ENCODE results near the gene TNS3. TPM values are rescaled to one million over a fixed set of nuclear protein-coding genes. Genes with fewer than 3 reads are reported as not detected.

Gene TNS3
- total RNA-seq, 1 experiment from 2014 or later: 533 TPM

DNA sequence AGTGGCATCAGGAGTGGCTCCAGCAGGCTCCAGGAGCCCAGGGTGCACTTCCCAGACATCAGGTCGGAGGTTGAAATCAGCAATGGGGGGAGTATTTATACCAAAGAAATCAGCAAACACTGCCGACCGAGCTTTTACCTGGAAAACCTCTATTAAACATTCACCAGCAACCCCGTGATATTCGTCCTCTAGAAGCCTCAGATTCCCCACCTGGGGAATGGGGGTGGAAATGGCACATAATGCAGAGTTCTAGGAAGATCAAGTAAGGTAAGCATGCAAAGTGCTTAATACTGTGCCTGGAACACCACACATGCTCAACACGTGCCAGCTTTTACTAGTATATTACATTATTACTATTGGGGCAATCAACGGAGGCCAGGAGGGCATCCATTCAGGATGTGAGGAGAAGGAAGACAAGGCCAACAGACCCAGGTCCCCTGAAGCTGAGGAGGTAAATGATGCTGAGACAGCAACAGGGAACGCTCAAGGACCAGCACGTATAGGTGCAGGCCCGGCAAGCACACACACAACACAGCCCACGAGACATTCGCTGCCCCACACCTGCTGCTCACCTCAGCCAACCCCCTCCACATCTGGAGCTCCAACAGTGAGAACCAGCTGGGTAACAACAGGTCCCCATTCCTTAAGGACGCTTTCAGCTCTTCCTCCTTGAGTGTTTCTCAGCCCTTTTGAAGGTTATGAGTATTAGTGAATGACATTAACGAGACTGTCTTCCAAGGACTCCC is 125.5 kb downstream of the TNS3 start:
- CTCF ChIA-PET: no interaction called here

DNA sequence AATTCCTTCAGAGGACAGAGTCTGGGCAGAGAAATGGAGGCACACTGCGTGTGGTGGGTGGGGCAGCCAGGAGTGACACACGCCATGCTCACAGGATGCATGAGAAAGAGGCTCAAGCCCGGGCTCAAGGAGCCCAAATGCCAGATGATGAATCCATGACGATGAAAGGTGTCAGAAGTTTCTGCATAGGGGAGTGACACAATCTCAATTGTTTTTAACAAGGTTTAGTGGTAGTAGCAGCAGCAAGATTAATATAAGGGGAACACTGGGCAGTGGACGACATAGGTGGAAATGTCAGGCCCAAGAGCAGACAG is 126.1 kb downstream of the TNS3 start:
- H3K27ac ChIP-seq (ENCODE audit: low read length): peak overlapping the region; percentile 9; the same call in 1 of the 2 replicates
- DNase-seq (ENCODE audit: low read depth, low spot score) (no peak), ATAC-seq (no peak)
- in situ Hi-C loops (cut with HindIII; ENCODE audit: low pct_unique_long_range_greater_than_20kb, low sequenced_read_pairs): no loop called here
- CTCF ChIA-PET: no interaction called here
- POLR2A ChIA-PET: no interaction called here
- peaks cover 93% of the 10 kb centered on the region for H3K4me1 ChIP-seq (ENCODE audit: control insufficient read depth, insufficient read depth, low read length)
- BruUV-seq (replicated peaks): no TSS peak
- TF ChIP-seq, protein P1, sequence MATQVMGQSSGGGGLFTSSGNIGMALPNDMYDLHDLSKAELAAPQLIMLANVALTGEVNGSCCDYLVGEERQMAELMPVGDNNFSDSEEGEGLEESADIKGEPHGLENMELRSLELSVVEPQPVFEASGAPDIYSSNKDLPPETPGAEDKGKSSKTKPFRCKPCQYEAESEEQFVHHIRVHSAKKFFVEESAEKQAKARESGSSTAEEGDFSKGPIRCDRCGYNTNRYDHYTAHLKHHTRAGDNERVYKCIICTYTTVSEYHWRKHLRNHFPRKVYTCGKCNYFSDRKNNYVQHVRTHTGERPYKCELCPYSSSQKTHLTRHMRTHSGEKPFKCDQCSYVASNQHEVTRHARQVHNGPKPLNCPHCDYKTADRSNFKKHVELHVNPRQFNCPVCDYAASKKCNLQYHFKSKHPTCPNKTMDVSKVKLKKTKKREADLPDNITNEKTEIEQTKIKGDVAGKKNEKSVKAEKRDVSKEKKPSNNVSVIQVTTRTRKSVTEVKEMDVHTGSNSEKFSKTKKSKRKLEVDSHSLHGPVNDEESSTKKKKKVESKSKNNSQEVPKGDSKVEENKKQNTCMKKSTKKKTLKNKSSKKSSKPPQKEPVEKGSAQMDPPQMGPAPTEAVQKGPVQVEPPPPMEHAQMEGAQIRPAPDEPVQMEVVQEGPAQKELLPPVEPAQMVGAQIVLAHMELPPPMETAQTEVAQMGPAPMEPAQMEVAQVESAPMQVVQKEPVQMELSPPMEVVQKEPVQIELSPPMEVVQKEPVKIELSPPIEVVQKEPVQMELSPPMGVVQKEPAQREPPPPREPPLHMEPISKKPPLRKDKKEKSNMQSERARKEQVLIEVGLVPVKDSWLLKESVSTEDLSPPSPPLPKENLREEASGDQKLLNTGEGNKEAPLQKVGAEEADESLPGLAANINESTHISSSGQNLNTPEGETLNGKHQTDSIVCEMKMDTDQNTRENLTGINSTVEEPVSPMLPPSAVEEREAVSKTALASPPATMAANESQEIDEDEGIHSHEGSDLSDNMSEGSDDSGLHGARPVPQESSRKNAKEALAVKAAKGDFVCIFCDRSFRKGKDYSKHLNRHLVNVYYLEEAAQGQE (IDR thresholded peaks at IDR 0.05; ENCODE audit: insufficient read depth in 1 of 2, low read depth in 2 of 2, low read length in 1 of 2): no peak
- TF ChIP-seq TCF7L2 (IDR thresholded peaks at IDR 0.05; ENCODE audit: low read depth, low read length) (no peak), POLR2AphosphoS5 (IDR thresholded peaks at IDR 0.05; ENCODE audit: low read depth, low read length) (peak; percentile 14; the same call in 1 of the 2 replicates)
- TF ChIP-seq, protein P2, sequence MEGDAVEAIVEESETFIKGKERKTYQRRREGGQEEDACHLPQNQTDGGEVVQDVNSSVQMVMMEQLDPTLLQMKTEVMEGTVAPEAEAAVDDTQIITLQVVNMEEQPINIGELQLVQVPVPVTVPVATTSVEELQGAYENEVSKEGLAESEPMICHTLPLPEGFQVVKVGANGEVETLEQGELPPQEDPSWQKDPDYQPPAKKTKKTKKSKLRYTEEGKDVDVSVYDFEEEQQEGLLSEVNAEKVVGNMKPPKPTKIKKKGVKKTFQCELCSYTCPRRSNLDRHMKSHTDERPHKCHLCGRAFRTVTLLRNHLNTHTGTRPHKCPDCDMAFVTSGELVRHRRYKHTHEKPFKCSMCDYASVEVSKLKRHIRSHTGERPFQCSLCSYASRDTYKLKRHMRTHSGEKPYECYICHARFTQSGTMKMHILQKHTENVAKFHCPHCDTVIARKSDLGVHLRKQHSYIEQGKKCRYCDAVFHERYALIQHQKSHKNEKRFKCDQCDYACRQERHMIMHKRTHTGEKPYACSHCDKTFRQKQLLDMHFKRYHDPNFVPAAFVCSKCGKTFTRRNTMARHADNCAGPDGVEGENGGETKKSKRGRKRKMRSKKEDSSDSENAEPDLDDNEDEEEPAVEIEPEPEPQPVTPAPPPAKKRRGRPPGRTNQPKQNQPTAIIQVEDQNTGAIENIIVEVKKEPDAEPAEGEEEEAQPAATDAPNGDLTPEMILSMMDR (IDR thresholded peaks at IDR 0.05): no peak
- no peaks in the 10 kb centered on the region for H3K27me3 ChIP-seq (ENCODE audit: control insufficient read depth, insufficient read depth, low read length)
- peaks cover 2% of the 10 kb centered on the region; the same call in 1 of the 2 replicates for H3K36me3 ChIP-seq (ENCODE audit: control insufficient read depth, insufficient read depth, low read length)
- no peak overlapping the region for H3K4me3 ChIP-seq (ENCODE audit: low read depth in 2 of 2, low read length in 2 of 2)
- H3K9me3 ChIP-seq (ENCODE audit: control insufficient read depth, insufficient read depth, low read depth, low read length): no peaks in the 10 kb centered on the region
- intact Hi-C loops (cut with micrococcal nuclease; ENCODE audit: unreplicated experiment): no loop called here

More for the DNA sequence above, 125.5 kb downstream of the TNS3 start:
- no peaks in the 10 kb centered on the region for H3K9me3 ChIP-seq (ENCODE audit: control insufficient read depth, insufficient read depth, low read depth, low read length)
- TF ChIP-seq POLR2AphosphoS5 (IDR thresholded peaks at IDR 0.05; ENCODE audit: low read depth, low read length) (peak; percentile 51), SIN3A (IDR thresholded peaks at IDR 0.05; ENCODE audit: borderline replicate concordance, insufficient read depth, low read depth, low read length) (no peak), TCF7L2 (IDR thresholded peaks at IDR 0.05; ENCODE audit: low read depth, low read length) (no peak)
- TF ChIP-seq, protein P1 (IDR thresholded peaks at IDR 0.05; ENCODE audit: insufficient read depth in 1 of 2, low read depth in 2 of 2, low read length in 1 of 2): no peak
- TF ChIP-seq, protein P2 (IDR thresholded peaks at IDR 0.05): no peak
- H3K27me3 ChIP-seq (ENCODE audit: control insufficient read depth, insufficient read depth, low read length): no peaks in the 10 kb centered on the region
- H3K36me3 ChIP-seq (ENCODE audit: control insufficient read depth, insufficient read depth, low read length): peaks cover 2% of the 10 kb centered on the region; the same call in 1 of the 2 replicates
- peaks cover 96% of the 10 kb centered on the region for H3K4me1 ChIP-seq (ENCODE audit: control insufficient read depth, insufficient read depth, low read length)
- in situ Hi-C loops (cut with HindIII; ENCODE audit: low pct_unique_long_range_greater_than_20kb, low sequenced_read_pairs) (no loop called here), intact Hi-C loops (cut with micrococcal nuclease; ENCODE audit: unreplicated experiment) (no loop called here)
- DNase-seq (ENCODE audit: low read depth, low spot score) (no peak), ATAC-seq (no peak)
- POLR2A ChIA-PET: no interaction called here
- peak overlapping the region; percentile 9; the same call in 1 of the 2 replicates for H3K27ac ChIP-seq (ENCODE audit: low read length)
- no TSS peak for BruUV-seq (replicated peaks)
- no peak overlapping the region for H3K4me3 ChIP-seq (ENCODE audit: low read depth in 2 of 2, low read length in 2 of 2)
